ENCODE results near the gene ARV1.
"Not testable (repeated sequence)": the region's sequence is repeated elsewhere in the genome, so short reads cannot be mapped to it uniquely, and the experiment has no call there.

The ARV1 gene

GRCh38 chr1:230976825-230977747, 1.8 kb upstream of the ARV1 start:
- no peak for DNase-seq

- peak; percentile 19 for DNase-seq
Measured at GRCh38 chr1:230977761-230978490, 968 bp upstream of the ARV1 start.

DNA sequence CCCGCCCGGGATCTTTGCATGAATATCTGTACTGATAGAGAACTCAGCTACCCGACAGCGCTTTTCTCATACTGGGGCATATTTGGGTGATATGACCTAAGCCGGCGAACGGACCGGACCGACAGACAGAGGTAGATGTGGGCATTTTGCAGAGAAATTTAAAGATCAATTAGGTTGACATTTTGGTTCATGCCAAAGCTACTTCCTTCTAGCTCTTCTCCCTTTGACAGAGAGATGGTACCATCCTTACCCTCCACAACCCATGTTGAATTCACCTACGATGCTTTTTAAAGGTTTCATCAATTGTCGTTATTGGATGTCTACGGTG, 459 bp downstream of the ARV1 start:
- DNase-seq = no peak

GRCh38 chr1:230979952-230980351, 1.1 kb downstream of the ARV1 start:
- DNase-seq = no peak

DNA sequence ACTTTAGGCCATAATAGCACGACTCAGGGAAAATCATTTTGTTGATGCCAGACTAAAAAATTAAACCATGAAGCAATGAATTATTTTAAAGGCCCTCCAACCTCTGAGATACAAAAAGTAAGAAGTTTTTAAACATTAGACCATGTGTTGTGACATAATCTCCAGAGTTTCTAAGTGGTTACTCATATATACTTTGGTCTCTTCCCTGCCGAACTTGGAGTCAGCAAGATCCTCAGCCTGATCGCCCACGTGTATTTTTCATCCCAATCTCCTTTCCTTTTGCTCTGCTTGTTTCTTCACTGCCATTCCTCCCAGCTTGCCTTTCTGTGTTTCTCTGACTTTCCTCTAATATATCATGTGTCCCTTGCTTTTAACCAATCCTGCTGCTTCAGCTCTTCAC, 3.8 kb downstream of the ARV1 start:
- DNase-seq = no peak

- no peak for DNase-seq
Measured at GRCh38 chr1:230983811-230984210, 4.9 kb downstream of the ARV1 start.

DNA sequence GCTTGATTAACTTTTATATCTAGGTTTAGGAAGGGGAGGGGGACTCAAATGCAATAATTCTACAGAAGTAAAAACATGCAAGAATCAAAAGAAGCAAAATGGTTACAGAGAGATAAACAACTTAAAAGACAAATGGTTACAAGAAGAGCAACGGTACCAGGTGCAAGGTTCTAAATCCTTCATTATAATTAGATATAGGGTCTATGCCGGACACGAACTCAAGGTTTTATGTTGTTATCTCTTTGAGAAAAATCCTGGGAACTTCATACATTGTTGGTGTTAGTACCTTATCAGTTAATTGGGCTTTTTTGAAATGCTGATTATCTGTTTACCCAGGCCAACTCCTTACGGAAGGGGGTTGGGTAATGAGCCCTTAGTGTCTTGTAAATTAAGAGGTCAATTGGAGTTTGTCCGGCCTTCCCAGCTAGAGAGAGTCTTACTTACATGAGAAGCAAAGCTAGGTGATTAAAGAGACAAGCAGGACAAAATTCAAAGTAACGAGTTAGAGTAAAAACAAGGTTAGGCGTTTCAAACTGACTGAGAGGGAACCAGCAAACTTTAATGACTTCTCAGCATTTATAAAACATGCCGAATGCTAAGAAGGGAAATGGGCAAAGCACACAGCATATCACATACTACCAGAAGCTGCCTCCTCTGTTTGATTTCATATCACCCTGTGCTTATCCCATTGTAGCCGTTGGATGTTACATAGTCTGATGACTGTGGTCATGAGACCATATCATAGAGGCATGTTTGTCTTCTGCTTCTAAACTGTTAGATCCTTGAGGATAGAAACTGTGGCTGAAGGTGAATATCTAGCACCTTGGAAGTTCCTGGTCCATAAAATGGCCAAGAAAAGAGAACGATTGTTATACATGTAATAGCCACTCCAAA, 6.0 kb downstream of the ARV1 start:
- DNase-seq = not testable (repeated sequence)

DNA sequence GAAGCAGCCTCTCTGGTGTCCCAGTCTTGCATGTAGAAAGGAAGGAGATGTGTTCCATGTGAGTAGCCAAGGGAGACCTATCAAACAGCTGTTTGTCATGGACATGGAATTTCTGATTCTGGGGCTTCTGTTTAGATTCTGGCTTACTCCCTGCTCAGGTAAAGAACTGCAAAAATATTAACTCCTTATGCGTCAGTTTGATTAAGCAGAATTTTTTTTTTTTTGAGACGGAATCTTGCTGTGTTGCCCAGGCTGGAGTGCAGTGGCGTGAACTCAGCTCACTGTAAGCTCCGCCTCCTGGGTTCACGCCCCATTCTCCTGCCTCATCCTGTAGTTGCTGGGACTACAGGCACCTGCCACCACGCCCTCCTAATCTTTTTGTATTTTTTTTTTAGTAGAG, 6.8 kb downstream of the ARV1 start:
- DNase-seq = no peak

- no peak for DNase-seq
Measured at GRCh38 chr1:230986976-230987375, 8.1 kb downstream of the ARV1 start.

DNA sequence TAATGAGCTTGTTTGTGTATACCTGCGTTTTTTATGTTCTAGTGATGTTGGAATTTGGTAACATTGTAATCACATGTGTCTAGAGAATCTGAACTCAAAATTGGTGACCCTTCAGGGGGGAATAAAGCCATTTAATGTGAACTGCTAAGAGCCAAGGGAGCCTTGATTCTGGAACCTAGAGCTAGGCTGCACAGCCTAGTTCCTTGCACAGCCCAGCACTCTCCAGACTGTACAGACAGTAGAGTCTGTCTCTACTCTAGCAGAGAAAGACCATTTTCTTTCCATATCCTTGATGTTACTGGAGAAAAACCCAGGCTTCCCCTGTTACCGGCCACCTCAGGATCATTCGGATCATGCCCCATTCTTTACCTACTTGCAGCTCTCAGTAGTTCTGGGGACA, 8.6 kb downstream of the ARV1 start:
- no peak for DNase-seq

- DNase-seq = peak; percentile 60
Measured at GRCh38 chr1:230992100-230992774, 13.3 kb downstream of the ARV1 start.

DNA sequence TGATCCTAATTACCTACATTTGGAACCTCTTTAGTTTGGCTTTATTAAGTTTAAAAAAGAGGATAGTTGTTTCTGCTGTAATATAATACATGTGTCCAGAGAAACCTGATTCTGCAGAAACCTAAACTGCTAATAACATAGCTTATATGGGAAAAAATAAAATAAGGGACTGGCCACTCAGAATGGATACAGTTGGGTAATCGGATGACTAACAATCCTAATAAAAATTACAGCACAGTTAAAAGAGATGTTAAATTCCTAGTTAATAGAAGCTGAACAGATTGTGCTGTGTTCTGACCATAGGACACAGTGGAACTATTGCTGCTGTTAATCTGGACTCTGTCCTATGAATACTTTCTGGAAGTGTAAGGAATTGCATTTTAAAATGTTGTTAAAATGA, 16.0 kb downstream of the ARV1 start:
- no peak for DNase-seq

GRCh38 chr1:231000201-231000600, 21.3 kb downstream of the ARV1 start:
- no peak for DNase-seq

DNA sequence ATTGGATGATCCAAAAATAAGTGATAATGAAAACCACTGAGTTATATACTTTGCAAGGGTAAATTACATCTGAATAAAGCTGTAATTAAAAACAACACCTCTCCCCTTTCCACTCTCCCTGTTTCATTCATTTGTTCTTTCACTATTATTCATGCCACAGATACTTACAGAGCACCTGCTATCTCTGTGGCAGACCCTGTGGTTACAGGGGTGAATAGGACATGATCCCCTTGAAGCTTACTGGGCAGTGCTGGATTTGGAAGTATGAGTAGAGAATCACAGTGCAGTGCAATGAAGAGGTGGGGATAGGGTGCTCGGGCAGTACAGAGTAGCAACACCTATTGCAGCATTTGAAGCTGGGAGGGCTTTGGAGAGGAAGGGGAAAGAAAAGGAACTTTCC, 21.7 kb downstream of the ARV1 start:
- no peak for DNase-seq

GRCh38 chr1:231001892-231002291, 23.0 kb downstream of the ARV1 start:
- no peak for DNase-seq

GRCh38 chr1:231007535-231007934, 28.6 kb downstream of the ARV1 start:
- not testable (repeated sequence) for DNase-seq

- no peak for DNase-seq
Measured at GRCh38 chr1:231011360-231011759, 32.5 kb downstream of the ARV1 start.

- no peak for DNase-seq
Measured at GRCh38 chr1:231011963-231012362, 33.1 kb downstream of the ARV1 start.

DNA sequence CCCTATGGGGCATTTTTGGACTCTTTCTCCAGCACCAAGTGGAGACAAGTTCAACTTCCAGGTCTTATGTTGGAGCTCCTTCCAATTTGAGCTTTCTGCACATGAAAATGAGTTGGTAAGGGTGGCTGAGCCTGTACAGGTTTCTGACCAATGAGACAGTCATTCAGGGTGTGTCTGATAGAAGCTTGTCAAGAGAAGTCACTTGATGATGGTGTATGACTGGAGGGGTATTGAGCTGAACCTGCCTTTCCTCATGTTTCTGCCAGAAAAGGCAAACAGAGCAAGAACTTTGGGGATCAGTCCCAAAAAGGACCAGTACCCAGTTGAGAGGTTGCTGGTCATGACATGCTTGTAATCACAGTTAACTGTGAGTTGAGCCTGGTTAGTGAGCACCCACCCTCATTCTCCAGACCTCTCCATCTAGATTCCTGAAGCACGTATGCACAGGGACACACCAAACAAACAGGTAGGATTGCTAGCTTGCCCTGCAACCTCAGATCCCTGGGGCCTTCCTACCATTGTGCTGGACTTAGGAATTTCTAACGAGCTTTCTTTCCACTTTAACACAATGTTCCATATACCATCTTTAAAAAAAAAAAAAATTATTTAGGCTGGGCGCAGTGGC, 34.6 kb downstream of the ARV1 start:
- DNase-seq = no peak

- DNase-seq = no peak
Measured at GRCh38 chr1:231016234-231016633, 37.3 kb downstream of the ARV1 start.

DNA sequence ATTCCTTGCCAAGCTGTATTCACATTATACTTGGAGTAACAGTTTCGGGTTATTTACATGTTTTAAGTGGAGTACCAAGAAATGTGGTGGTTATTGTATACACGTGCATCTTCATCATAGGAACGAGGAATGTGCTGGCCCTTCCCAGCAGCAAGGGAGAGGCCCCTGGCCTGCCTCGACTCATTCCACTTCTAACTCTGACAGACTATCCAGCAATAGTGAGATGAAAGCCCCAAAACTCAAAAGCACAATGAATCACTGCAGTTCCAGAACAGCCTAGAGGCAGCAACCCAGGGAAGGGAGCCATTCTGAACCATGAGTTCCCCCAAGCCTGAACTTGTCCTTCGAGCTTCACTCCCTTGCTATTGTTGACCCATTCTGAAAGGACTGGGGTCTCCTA, 38.1 kb downstream of the ARV1 start:
- DNase-seq = no peak

GRCh38 chr1:231019711-231020110, 40.8 kb downstream of the ARV1 start:
- no peak for DNase-seq
